ENCODE measurements around the gene AOPEP.
"Not testable (repeated sequence)": the region's sequence is repeated elsewhere in the genome, so short reads cannot be mapped to it uniquely, and the experiment has no call there.

AOPEP gene

GRCh38 chr9:94965631-94966030 is 239.1 kb downstream of the AOPEP start:
- DNase-seq (ENCODE audit: low spot score), result not testable (repeated sequence)

GRCh38 chr9:94966046-94966445 is 239.5 kb downstream of the AOPEP start:
- not testable (repeated sequence) for DNase-seq (ENCODE audit: low spot score)

- DNase-seq (ENCODE audit: low spot score), result no peak
Observed at GRCh38 chr9:94967482-94967881, 241.0 kb downstream of the AOPEP start.

- DNase-seq (ENCODE audit: low spot score), result peak; percentile 34
Observed at GRCh38 chr9:94971378-94972131, 245.1 kb downstream of the AOPEP start.

- no peak for DNase-seq (ENCODE audit: low spot score)
Observed at GRCh38 chr9:94973451-94973941, 247.0 kb downstream of the AOPEP start.

GRCh38 chr9:94974154-94974879 is 247.8 kb downstream of the AOPEP start:
- no peak for DNase-seq (ENCODE audit: low spot score)

- no peak for DNase-seq (ENCODE audit: low spot score)
Observed at GRCh38 chr9:94975480-94975879, 249.0 kb downstream of the AOPEP start.

GRCh38 chr9:94976077-94976476 is 249.6 kb downstream of the AOPEP start:
- no peak for DNase-seq (ENCODE audit: low spot score)

- DNase-seq (ENCODE audit: low spot score), result no peak
Observed at GRCh38 chr9:94977416-94977815, 250.9 kb downstream of the AOPEP start.

GRCh38 chr9:94979904-94980507 is 253.5 kb downstream of the AOPEP start:
- no peak for DNase-seq (ENCODE audit: low spot score)

GRCh38 chr9:94980947-94981722 is 254.6 kb downstream of the AOPEP start:
- no peak for DNase-seq (ENCODE audit: low spot score)

GRCh38 chr9:94981723-94982090 is 255.2 kb downstream of the AOPEP start:
- DNase-seq (ENCODE audit: low spot score), result no peak

- DNase-seq (ENCODE audit: low spot score), result no peak
Observed at GRCh38 chr9:94982211-94982610, 255.7 kb downstream of the AOPEP start.

- no peak for DNase-seq (ENCODE audit: low spot score)
Observed at GRCh38 chr9:94983552-94983951, 257.1 kb downstream of the AOPEP start.

GRCh38 chr9:94984891-94985476 is 258.5 kb downstream of the AOPEP start:
- no peak for DNase-seq (ENCODE audit: low spot score)

GRCh38 chr9:94985649-94986048 is 259.1 kb downstream of the AOPEP start:
- DNase-seq (ENCODE audit: low spot score), result no peak

- no peak for DNase-seq (ENCODE audit: low spot score)
Observed at GRCh38 chr9:94987731-94988130, 261.2 kb downstream of the AOPEP start.

GRCh38 chr9:94990897-94991561 is 264.5 kb downstream of the AOPEP start:
- DNase-seq (ENCODE audit: low spot score), result no peak

GRCh38 chr9:94991961-94992907 is 265.7 kb downstream of the AOPEP start:
- peak; percentile 47 for DNase-seq (ENCODE audit: low spot score)
